NCI-H1092 treated with DMSO at 0.1 percent for 48 hours (cell line): ENCODE measurements around the gene ZCWPW1.
"Not testable (repeated sequence)": the region's sequence is repeated elsewhere in the genome, so short reads cannot be mapped to it uniquely, and the experiment has no call there.

Experiments used
- DNase-seq: peaks from one replicate; lab custom pipeline; 2025; lab: John Stamatoyannopoulos, UW

ZCWPW1 gene

GRCh38 chr7:100456562-100456961, 28.1 kb upstream of the ZCWPW1 start:
- no peak for DNase-seq

GRCh38 chr7:100455206-100455605, 26.7 kb upstream of the ZCWPW1 start:
- DNase-seq = no peak

- DNase-seq = not testable (repeated sequence)
These were observed 25.4 kb upstream of the ZCWPW1 start for GRCh38 chr7:100453854-100454253.

- DNase-seq = no peak
These were observed 24.0 kb upstream of the ZCWPW1 start for GRCh38 chr7:100452513-100452912.

- DNase-seq = no peak
These were observed 20.8 kb upstream of the ZCWPW1 start for GRCh38 chr7:100449190-100449795.

- DNase-seq = not testable (repeated sequence)
These were observed 18.9 kb upstream of the ZCWPW1 start for GRCh38 chr7:100447363-100447762.

- no peak for DNase-seq
These were observed 17.5 kb upstream of the ZCWPW1 start for GRCh38 chr7:100446040-100446439.

- no peak for DNase-seq
These were observed 16.1 kb upstream of the ZCWPW1 start for GRCh38 chr7:100444311-100445278.

GRCh38 chr7:100443096-100443840, 14.8 kb upstream of the ZCWPW1 start:
- no peak for DNase-seq

GRCh38 chr7:100441641-100442535, 13.4 kb upstream of the ZCWPW1 start:
- no peak for DNase-seq

- not testable (repeated sequence) for DNase-seq
These were observed 10.7 kb upstream of the ZCWPW1 start for GRCh38 chr7:100439244-100439643.

- not testable (repeated sequence) for DNase-seq
These were observed 10.2 kb upstream of the ZCWPW1 start for GRCh38 chr7:100438731-100439130.

- DNase-seq = no peak
These were observed 9.7 kb upstream of the ZCWPW1 start for GRCh38 chr7:100438172-100438571.

- no peak for DNase-seq
These were observed 8.9 kb upstream of the ZCWPW1 start for GRCh38 chr7:100437150-100438100.

- DNase-seq = peak; percentile 45
These were observed 7.2 kb upstream of the ZCWPW1 start for GRCh38 chr7:100435401-100436304.

- no peak for DNase-seq
These were observed 6.0 kb upstream of the ZCWPW1 start for GRCh38 chr7:100434297-100435144.

- DNase-seq = no peak
These were observed 5.2 kb upstream of the ZCWPW1 start for GRCh38 chr7:100433592-100434296.

GRCh38 chr7:100433276-100433591, 4.7 kb upstream of the ZCWPW1 start:
- DNase-seq = no peak
